Measurements from ENCODE around the gene WNT11. TPM values are rescaled to one million over a fixed set of nuclear protein-coding genes. Genes with fewer than 3 reads are reported as not detected.

The WNT11 gene
- total and polyA plus RNA-seq, 2 of the 13 experiments (the other 11 are each of a cell fraction or from before 2014, with no cell fraction given): 0.34 to 0.66 TPM

GRCh38 chr11:76148941-76149613 lies 57.2 kb downstream of the WNT11 start (continued):
- TF ChIP-seq ZNF530 (CRISPR knock-in tag; IDR thresholded peaks at IDR 0.05; ENCODE audit: low read depth): no peak
- no peak for TF ChIP-seq ZNF33A (CRISPR knock-in tag; IDR thresholded peaks at IDR 0.05; ENCODE audit: borderline replicate concordance)
- TF ChIP-seq ZMAT3 (CRISPR knock-in tag; conservative IDR thresholded peaks at IDR 0.05): no peak
- TF ChIP-seq, protein P1, sequence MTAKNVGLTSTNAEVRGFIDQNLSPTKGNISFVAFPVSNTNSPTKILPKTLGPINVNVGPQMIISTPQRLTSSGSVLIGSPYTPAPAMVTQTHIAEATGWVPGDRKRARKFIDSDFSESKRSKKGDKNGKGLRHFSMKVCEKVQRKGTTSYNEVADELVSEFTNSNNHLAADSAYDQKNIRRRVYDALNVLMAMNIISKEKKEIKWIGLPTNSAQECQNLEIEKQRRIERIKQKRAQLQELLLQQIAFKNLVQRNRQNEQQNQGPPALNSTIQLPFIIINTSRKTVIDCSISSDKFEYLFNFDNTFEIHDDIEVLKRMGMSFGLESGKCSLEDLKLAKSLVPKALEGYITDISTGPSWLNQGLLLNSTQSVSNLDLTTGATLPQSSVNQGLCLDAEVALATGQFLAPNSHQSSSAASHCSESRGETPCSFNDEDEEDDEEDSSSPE (CRISPR knock-in tag; IDR thresholded peaks at IDR 0.05): no peak
- TF ChIP-seq ZNF280B (CRISPR knock-in tag; IDR thresholded peaks at IDR 0.05; ENCODE audit: borderline replicate concordance): no peak
- TF ChIP-seq, protein P2, sequence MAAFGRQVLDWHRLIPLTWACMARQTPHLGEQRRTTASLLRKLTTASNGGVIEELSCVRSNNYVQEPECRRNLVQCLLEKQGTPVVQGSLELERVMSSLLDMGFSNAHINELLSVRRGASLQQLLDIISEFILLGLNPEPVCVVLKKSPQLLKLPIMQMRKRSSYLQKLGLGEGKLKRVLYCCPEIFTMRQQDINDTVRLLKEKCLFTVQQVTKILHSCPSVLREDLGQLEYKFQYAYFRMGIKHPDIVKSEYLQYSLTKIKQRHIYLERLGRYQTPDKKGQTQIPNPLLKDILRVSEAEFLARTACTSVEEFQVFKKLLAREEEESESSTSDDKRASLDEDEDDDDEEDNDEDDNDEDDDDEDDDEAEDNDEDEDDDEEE (CRISPR knock-in tag; IDR thresholded peaks at IDR 0.05): no peak
- TF ChIP-seq ZNF441 (CRISPR knock-in tag; IDR thresholded peaks at IDR 0.05; ENCODE audit: borderline replicate concordance): no peak
- no peak for TF ChIP-seq AGO1 (IDR thresholded peaks at IDR 0.05; ENCODE audit: low read depth, low read length, poor library complexity, severe bottlenecking)
- TF ChIP-seq ZNF232 (CRISPR knock-in tag; IDR thresholded peaks at IDR 0.05; ENCODE audit: borderline replicate concordance): no peak
- peak; percentile 51; the same call in 1 of the 2 replicates for TF ChIP-seq CREM (IDR thresholded peaks at IDR 0.05)
- no peak for TF ChIP-seq CREM (CRISPR knock-in tag; IDR thresholded peaks at IDR 0.05)
- TF ChIP-seq, protein P3, sequence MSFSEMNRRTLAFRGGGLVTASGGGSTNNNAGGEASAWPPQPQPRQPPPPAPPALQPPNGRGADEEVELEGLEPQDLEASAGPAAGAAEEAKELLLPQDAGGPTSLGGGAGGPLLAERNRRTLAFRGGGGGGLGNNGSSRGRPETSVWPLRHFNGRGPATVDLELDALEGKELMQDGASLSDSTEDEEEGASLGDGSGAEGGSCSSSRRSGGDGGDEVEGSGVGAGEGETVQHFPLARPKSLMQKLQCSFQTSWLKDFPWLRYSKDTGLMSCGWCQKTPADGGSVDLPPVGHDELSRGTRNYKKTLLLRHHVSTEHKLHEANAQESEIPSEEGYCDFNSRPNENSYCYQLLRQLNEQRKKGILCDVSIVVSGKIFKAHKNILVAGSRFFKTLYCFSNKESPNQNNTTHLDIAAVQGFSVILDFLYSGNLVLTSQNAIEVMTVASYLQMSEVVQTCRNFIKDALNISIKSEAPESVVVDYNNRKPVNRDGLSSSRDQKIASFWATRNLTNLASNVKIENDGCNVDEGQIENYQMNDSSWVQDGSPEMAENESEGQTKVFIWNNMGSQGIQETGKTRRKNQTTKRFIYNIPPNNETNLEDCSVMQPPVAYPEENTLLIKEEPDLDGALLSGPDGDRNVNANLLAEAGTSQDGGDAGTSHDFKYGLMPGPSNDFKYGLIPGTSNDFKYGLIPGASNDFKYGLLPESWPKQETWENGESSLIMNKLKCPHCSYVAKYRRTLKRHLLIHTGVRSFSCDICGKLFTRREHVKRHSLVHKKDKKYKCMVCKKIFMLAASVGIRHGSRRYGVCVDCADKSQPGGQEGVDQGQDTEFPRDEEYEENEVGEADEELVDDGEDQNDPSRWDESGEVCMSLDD (CRISPR knock-in tag; IDR thresholded peaks at IDR 0.05; ENCODE audit: borderline replicate concordance): no peak; the same call in 1 of the 2 replicates
- TF ChIP-seq ZNF383 (CRISPR knock-in tag; IDR thresholded peaks at IDR 0.05; ENCODE audit: borderline replicate concordance): no peak
- no peak for TF ChIP-seq CENPT (CRISPR knock-in tag; IDR thresholded peaks at IDR 0.05; ENCODE audit: low read depth)
- no peak for TF ChIP-seq ZFP41 (CRISPR knock-in tag; IDR thresholded peaks at IDR 0.05; ENCODE audit: borderline replicate concordance)
- no peak for TF ChIP-seq ZMYM4 (CRISPR knock-in tag; IDR thresholded peaks at IDR 0.05)
- TF ChIP-seq, protein P4, sequence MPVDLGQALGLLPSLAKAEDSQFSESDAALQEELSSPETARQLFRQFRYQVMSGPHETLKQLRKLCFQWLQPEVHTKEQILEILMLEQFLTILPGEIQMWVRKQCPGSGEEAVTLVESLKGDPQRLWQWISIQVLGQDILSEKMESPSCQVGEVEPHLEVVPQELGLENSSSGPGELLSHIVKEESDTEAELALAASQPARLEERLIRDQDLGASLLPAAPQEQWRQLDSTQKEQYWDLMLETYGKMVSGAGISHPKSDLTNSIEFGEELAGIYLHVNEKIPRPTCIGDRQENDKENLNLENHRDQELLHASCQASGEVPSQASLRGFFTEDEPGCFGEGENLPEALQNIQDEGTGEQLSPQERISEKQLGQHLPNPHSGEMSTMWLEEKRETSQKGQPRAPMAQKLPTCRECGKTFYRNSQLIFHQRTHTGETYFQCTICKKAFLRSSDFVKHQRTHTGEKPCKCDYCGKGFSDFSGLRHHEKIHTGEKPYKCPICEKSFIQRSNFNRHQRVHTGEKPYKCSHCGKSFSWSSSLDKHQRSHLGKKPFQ (CRISPR knock-in tag; IDR thresholded peaks at IDR 0.05; ENCODE audit: insufficient replicate concordance): no peak
- TF ChIP-seq ZNF660 (CRISPR knock-in tag; IDR thresholded peaks at IDR 0.05; ENCODE audit: borderline replicate concordance, low read depth): no peak
- no peak for TF ChIP-seq SRSF9 (IDR thresholded peaks at IDR 0.05; ENCODE audit: borderline replicate concordance, insufficient read depth, low read depth, low read length, poor library complexity, severe bottlenecking)
